GM23338 (cell line): ENCODE measurements around the gene LMBRD1. TPM values are rescaled to one million over a fixed set of nuclear protein-coding genes. Genes with fewer than 3 reads are reported as not detected.

ENCODE experiments used
- ATAC-seq: fragments of 200-7000 bp; cut with Tn5 transposase; 3 replicates; pipeline ENCODE4 v1.9.1; 2020
- DNase-seq: peaks from one replicate; pipeline ENCODE4 v3.0.0-alpha.2; 2015; ENCODE audit warnings: low spot score
- H2AFZ ChIP-seq: fragments of 200-600 bp; sonication (generic); 2 replicates; pipeline ENCODE4 v1.8.0; 2016; ENCODE audit warnings: antibody characterized with exemption, mild to moderate bottlenecking, moderate library complexity
- H3F3A ChIP-seq: fragments of 200-600 bp; sonication (generic); replicated peaks from 2 replicates; pipeline ENCODE4 v1.8.0; 2017; ENCODE audit warnings: antibody characterized with exemption, mixed run types, low read depth
- H3K27ac ChIP-seq: fragments of 200-600 bp; sonication (generic); 2 replicates; pipeline ENCODE4 v1.6.1; 2016; ENCODE audit warnings: low read depth
- H3K27me3 ChIP-seq: fragments of 200-600 bp; sonication (generic); 2 replicates; pipeline ENCODE4 v1.8.0; 2016; ENCODE audit warnings: mild to moderate bottlenecking, mixed run types, moderate library complexity; ENCODE audit not compliant: insufficient read depth
- H3K36me3 ChIP-seq: fragments of 200-600 bp; sonication (generic); 2 replicates; pipeline ENCODE4 v1.8.0; 2016; ENCODE audit warnings: mild to moderate bottlenecking; ENCODE audit not compliant: insufficient read depth
- H3K4me1 ChIP-seq: fragments of 200-600 bp; sonication (generic); 2 replicates; pipeline ENCODE4 v1.8.0; 2016; ENCODE audit warnings: mild to moderate bottlenecking, moderate library complexity; ENCODE audit not compliant: insufficient read depth
- H3K4me2 ChIP-seq: fragments of 200-600 bp; sonication (generic); 2 replicates; pipeline ENCODE4 v1.7.1; 2017; ENCODE audit warnings: mixed run types
- H3K4me3 ChIP-seq: fragments of 200-600 bp; sonication (generic); 2 replicates; pipeline ENCODE4 v1.6.1; 2016; ENCODE audit warnings: mixed run types
- H3K79me2 ChIP-seq: fragments of 200-600 bp; sonication (generic); replicated peaks from 2 replicates; pipeline ENCODE4 v1.8.0; 2017; ENCODE audit warnings: mild to moderate bottlenecking; ENCODE audit not compliant: insufficient read depth
- H3K9me2 ChIP-seq: fragments of 200-600 bp; sonication (generic); 2 replicates; pipeline ENCODE4 v1.8.0; 2017; ENCODE audit not compliant: insufficient read depth
- H4K20me1 ChIP-seq: fragments of 200-600 bp; sonication (generic); replicated peaks from 2 replicates; pipeline ENCODE4 v1.8.0; 2017; ENCODE audit warnings: mild to moderate bottlenecking; ENCODE audit not compliant: insufficient read depth
- H3K27ac Mint-ChIP-seq: 2 replicates; pipeline ENCODE4 v1.8.0; 2020; ENCODE audit warnings: inconsistent platforms, mild to moderate bottlenecking, moderate library complexity, mixed read lengths
- H3K27me3 Mint-ChIP-seq: 3 replicates; pipeline ENCODE4 v1.8.0; 2022; ENCODE audit warnings: low read depth, mild to moderate bottlenecking, moderate library complexity, mixed read lengths, inconsistent platforms; ENCODE audit not compliant: insufficient read depth, poor library complexity
- H3K36me3 Mint-ChIP-seq: 3 replicates; pipeline ENCODE4 v1.8.0; 2021; ENCODE audit warnings: low read depth, mild to moderate bottlenecking, inconsistent platforms, moderate library complexity, mixed read lengths
- H3K4me1 Mint-ChIP-seq: 3 replicates; pipeline ENCODE4 v1.8.0; 2020; ENCODE audit warnings: mild to moderate bottlenecking, inconsistent platforms, mixed read lengths
- H3K4me3 Mint-ChIP-seq: 3 replicates; pipeline ENCODE4 v1.8.0; 2021; ENCODE audit warnings: moderate library complexity, mild to moderate bottlenecking, inconsistent platforms, mixed read lengths
- H3K9me3 Mint-ChIP-seq: 3 replicates; pipeline ENCODE4 v1.8.0; 2020; ENCODE audit warnings: moderate library complexity, mild to moderate bottlenecking, inconsistent platforms, mixed read lengths
- CREB1 ChIP-seq: fragments of 250-450 bp; sonication (Bioruptor Pico); IDR thresholded peaks from 2 replicates; pipeline ENCODE4 v1.5.0; 2020; ENCODE audit warnings: low read depth, mild to moderate bottlenecking, moderate library complexity
- CTCF ChIP-seq, 2 experiments: fragments of 200-600 bp in 1 of 2; sonication (generic) in 1 of 2; conservative IDR thresholded peaks; 2 replicates each; pipeline versions ENCODE4 v1.5.1 to v1.6.1; 2016 to 2017; ENCODE audit warnings: antibody characterized with exemption in 2 of 2, low read depth in 2 of 2, mild to moderate bottlenecking in 2 of 2, moderate library complexity in 1 of 2
- ETS1 ChIP-seq: IDR thresholded peaks from 2 replicates; pipeline ENCODE4 v1.6.1; 2016; ENCODE audit warnings: antibody characterized with exemption
- EZH2phosphoT487 ChIP-seq: fragments of 200-600 bp; sonication (generic); IDR thresholded peaks from one replicate; pipeline ENCODE4 v1.8.1; 2018; ENCODE audit warnings: antibody characterized with exemption; ENCODE audit not compliant: unreplicated experiment
- JUNB ChIP-seq: IDR thresholded peaks from one replicate; pipeline ENCODE4 v1.6.1; 2016; ENCODE audit warnings: antibody characterized with exemption; ENCODE audit not compliant: unreplicated experiment
- NANOG ChIP-seq: IDR thresholded peaks from 2 replicates; pipeline ENCODE4 v1.6.1; 2016; ENCODE audit warnings: antibody characterized with exemption, borderline replicate concordance
- POLR2AphosphoS5 ChIP-seq: IDR thresholded peaks from 2 replicates; pipeline ENCODE4 v1.6.1; 2016; ENCODE audit warnings: antibody characterized with exemption, low read depth
- REST ChIP-seq: IDR thresholded peaks from one replicate; pipeline ENCODE4 v1.6.1; 2018; ENCODE audit warnings: antibody characterized with exemption; ENCODE audit not compliant: unreplicated experiment
- STAT1 ChIP-seq: IDR thresholded peaks from one replicate; pipeline ENCODE4 v1.6.1; 2016; ENCODE audit warnings: antibody characterized with exemption; ENCODE audit not compliant: unreplicated experiment
- ZNF114 ChIP-seq: fragments of 250-450 bp; sonication (Bioruptor Pico); IDR thresholded peaks from 2 replicates; pipeline ENCODE4 v1.5.0; 2020; ENCODE audit warnings: mild to moderate bottlenecking, moderate library complexity
- ZNF462 ChIP-seq: fragments of 250-450 bp; sonication (Bioruptor Pico); IDR thresholded peaks from 2 replicates; pipeline ENCODE4 v1.5.0; 2020; ENCODE audit warnings: mild to moderate bottlenecking, moderate library complexity
- polyA plus RNA-seq: library from polyadenylated mRNA; unstranded; fragments of >200 nt; fragmentation: Nextera tagmentation; extraction: Ambion mirVana; gene quantifications from 2 replicates; pipeline ENCODE4 v1.2.1, GENCODE V29; 2016
- total RNA-seq: library from RNA; depleted of rRNA; stranded (reverse); fragments of >200 nt; shearing (Covaris generic); gene quantifications from 2 replicates; pipeline ENCODE4 v1.2.3, GENCODE V29; 2014

The LMBRD1 gene
- total and polyA plus RNA-seq, 2 experiments from 2014 or later, result 20.3 to 21.0 TPM

GRCh38 chr6:69818223-69818930, 21.6 kb upstream of the LMBRD1 start:
- ATAC-seq (no peak), DNase-seq (no peak)
- H3K4me1 ChIP-seq, result peaks cover 31% of the 10 kb centered on the region
- no peaks in the 10 kb centered on the region for H3F3A ChIP-seq
- H3K4me3 Mint-ChIP-seq, result no peak overlapping the region
- no peak overlapping the region for H3K27ac ChIP-seq
- no peaks in the 10 kb centered on the region for H4K20me1 ChIP-seq
- H3K4me3 ChIP-seq, result no peak overlapping the region
- no peak overlapping the region for H2AFZ ChIP-seq
- no peak overlapping the region for H3K4me2 ChIP-seq
- TF ChIP-seq POLR2AphosphoS5 (no peak), CREB1 (no peak), JUNB (no peak), CTCF (conservative IDR thresholded peaks at IDR 0.05; ENCODE audit: low read depth in 2 of 2) (no peak), STAT1 (no peak), EZH2phosphoT487 (no peak), ETS1 (no peak), NANOG (no peak), REST (no peak), ZNF114 (CRISPR knock-in tag) (no peak), ZNF462 (CRISPR knock-in tag) (no peak)
- H3K36me3 ChIP-seq, result no peaks in the 10 kb centered on the region
- H3K27me3 ChIP-seq, result no peaks in the 10 kb centered on the region
- no peaks in the 10 kb centered on the region for H3K9me3 Mint-ChIP-seq
- H3K36me3 Mint-ChIP-seq, result no peaks in the 10 kb centered on the region
- no peak overlapping the region for H3K27ac Mint-ChIP-seq
- H3K27me3 Mint-ChIP-seq, result peaks cover 2% of the 10 kb centered on the region
- H3K79me2 ChIP-seq, result no peaks in the 10 kb centered on the region
- H3K9me2 ChIP-seq, result 0 out of 2 replicates have a peak, but pooled peaks cover 4% of the 10 kb centered on the region
- H3K4me1 Mint-ChIP-seq, result peaks cover 28% of the 10 kb centered on the region
